Neural cell (in vitro differentiated cells): ENCODE data around the gene EVPL. TPM values are rescaled to one million over a fixed set of nuclear protein-coding genes. Genes with fewer than 3 reads are reported as not detected.

Experiments used
- H2AFZ ChIP-seq: fragments of 200-600, 300-800 bp; sonication (generic), shearing (Covaris generic); 2 replicates; pipeline ENCODE4 v1.6.0; 2014; ENCODE audit warnings: low read depth, mild to moderate bottlenecking, antibody characterized with exemption, low read length, moderate library complexity
- H3F3A ChIP-seq: fragments of 200-600 bp; shearing (Covaris generic); 2 replicates; pipeline ENCODE4 v1.6.1; 2016; ENCODE audit warnings: mild to moderate bottlenecking, moderate library complexity, mixed read lengths, antibody characterized with exemption, low read length; ENCODE audit not compliant: insufficient read depth, poor library complexity, severe bottlenecking
- H3K27ac ChIP-seq: fragments of 200-600, 300-800 bp; sonication (generic), shearing (Covaris generic); 2 replicates; pipeline ENCODE4 v1.5.1; 2014; ENCODE audit warnings: mild to moderate bottlenecking, low read length, moderate library complexity
- H3K27me3 ChIP-seq: fragments of 300-800, 200-600 bp; sonication (generic), shearing (Covaris generic); 2 replicates; pipeline ENCODE4 v1.6.0; 2014; ENCODE audit warnings: mild to moderate bottlenecking, low read depth, low read length, moderate library complexity; ENCODE audit not compliant: insufficient read depth
- H3K36me3 ChIP-seq: fragments of 300-800, 200-600 bp; sonication (generic), shearing (Covaris generic); 2 replicates; pipeline ENCODE4 v1.5.1; 2014; ENCODE audit warnings: mild to moderate bottlenecking, antibody characterized with exemption, low read length, moderate library complexity; ENCODE audit not compliant: insufficient read depth
- H3K4me2 ChIP-seq: fragments of 300-800, 200-600 bp; sonication (generic), shearing (Covaris generic); 2 replicates; pipeline ENCODE4 v1.6.0; 2014; ENCODE audit warnings: mild to moderate bottlenecking, low read length
- H3K4me3 ChIP-seq: fragments of 300-800, 200-600 bp; sonication (generic), shearing (Covaris generic); 2 replicates; pipeline ENCODE4 v1.5.1; 2014; ENCODE audit warnings: mild to moderate bottlenecking, low read length, moderate library complexity
- H3K79me2 ChIP-seq: fragments of 200-600 bp; shearing (Covaris generic); replicated peaks from 2 replicates; pipeline ENCODE4 v1.6.0; 2014; ENCODE audit warnings: mild to moderate bottlenecking, low read length, moderate library complexity; ENCODE audit not compliant: insufficient read depth
- H3K9ac ChIP-seq: fragments of 300-800, 200-600 bp; sonication (generic), shearing (Covaris generic); 2 replicates; pipeline ENCODE4 v1.6.1; 2016; ENCODE audit warnings: mild to moderate bottlenecking, low read length, mixed read lengths
- H3K9me2 ChIP-seq: fragments of 200-600 bp; shearing (Covaris generic); 2 replicates; pipeline ENCODE4 v1.6.1; 2016; ENCODE audit warnings: mild to moderate bottlenecking, low read length, mixed read lengths; ENCODE audit not compliant: insufficient read depth
- H3K9me3 ChIP-seq: fragments of 200-600, 300-800 bp; sonication (generic), shearing (Covaris generic); 2 replicates; pipeline ENCODE4 v1.6.1; 2016; ENCODE audit warnings: mild to moderate bottlenecking, mixed run types, low read length, moderate library complexity, mixed read lengths
- H4K20me1 ChIP-seq: fragments of 200-600 bp; shearing (Covaris generic); 2 replicates; pipeline ENCODE4 v1.6.1; 2016; ENCODE audit warnings: mild to moderate bottlenecking, mixed run types; ENCODE audit not compliant: insufficient read depth
- CTCF ChIP-seq: fragments of 450-650 bp; IDR thresholded peaks from 2 replicates; pipeline ENCODE4 v1.5.1; 2014; ENCODE audit warnings: antibody characterized with exemption, mild to moderate bottlenecking, moderate library complexity; ENCODE audit not compliant: poor library complexity, severe bottlenecking
- EP300 ChIP-seq: fragments of 450-650 bp; conservative IDR thresholded peaks from 2 replicates; pipeline ENCODE4 v1.6.1; 2014; ENCODE audit warnings: antibody characterized with exemption, mild to moderate bottlenecking, moderate library complexity; ENCODE audit not compliant: poor library complexity, severe bottlenecking
- MXI1 ChIP-seq: fragments of 450-650 bp; conservative IDR thresholded peaks from 2 replicates; pipeline ENCODE4 v1.6.1; 2014; ENCODE audit warnings: antibody characterized with exemption, mild to moderate bottlenecking; ENCODE audit not compliant: poor library complexity, severe bottlenecking
- POLR2AphosphoS5 ChIP-seq: IDR thresholded peaks from 2 replicates; pipeline ENCODE4 v1.6.1; 2012
- RAD21 ChIP-seq: fragments of 450-650 bp; conservative IDR thresholded peaks from 2 replicates; pipeline ENCODE4 v1.6.1; 2014; ENCODE audit warnings: antibody characterized with exemption, mild to moderate bottlenecking, moderate library complexity
- REST ChIP-seq: IDR thresholded peaks from 2 replicates; pipeline ENCODE4 v1.6.1; 2012; ENCODE audit warnings: borderline replicate concordance
- SMC3 ChIP-seq: fragments of 450-650 bp; conservative IDR thresholded peaks from 2 replicates; pipeline ENCODE4 v1.6.1; 2014; ENCODE audit warnings: antibody characterized with exemption, mild to moderate bottlenecking, moderate library complexity; ENCODE audit not compliant: poor library complexity
- TAF1 ChIP-seq: IDR thresholded peaks from 2 replicates; pipeline ENCODE4 v1.6.1; 2012; ENCODE audit warnings: low read depth
- polyA plus RNA-seq: library from polyadenylated mRNA; depleted of rRNA; stranded (reverse); fragments of >200 nt; gene quantifications from 2 replicates; pipeline ENCODE4 v1.2.3, GENCODE V29; 2014

Gene EVPL
- polyA plus RNA-seq, 1 donor from 2014 or later: not detected

DNA sequence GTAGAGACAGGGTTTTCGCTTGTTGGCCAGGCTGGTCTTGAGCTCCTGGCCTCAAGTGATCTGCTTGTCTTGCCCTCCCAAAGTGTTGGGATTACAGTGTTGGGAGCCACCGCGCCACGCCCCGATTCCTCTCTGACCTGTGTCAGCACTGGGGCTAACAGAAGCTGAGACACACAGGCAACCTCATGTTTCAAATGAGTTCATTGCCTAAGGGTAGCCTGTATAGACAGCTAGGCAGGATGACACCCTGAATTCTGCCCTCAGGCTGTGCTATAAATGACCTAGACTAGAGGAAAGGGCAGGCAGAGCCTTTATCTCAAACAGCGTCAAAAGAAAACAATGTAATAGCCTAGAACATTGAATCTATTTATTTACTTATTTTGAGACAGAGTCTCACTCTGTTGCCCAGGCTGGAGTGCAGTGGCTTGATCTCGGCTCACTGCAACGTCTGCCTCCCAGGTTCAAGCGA, 28.7 kb downstream of the EVPL start:
- no peak overlapping the region for H3K4me2 ChIP-seq
- no peak overlapping the region for H2AFZ ChIP-seq
- H3K9ac ChIP-seq: no peak overlapping the region
- TF ChIP-seq CTCF: no peak
- TF ChIP-seq RAD21: no peak
- TF ChIP-seq TAF1: no peak
- H4K20me1 ChIP-seq: no peaks in the 10 kb centered on the region
- no peaks in the 10 kb centered on the region for H3K36me3 ChIP-seq
- no peaks in the 10 kb centered on the region for H3K9me2 ChIP-seq
- H3K27ac ChIP-seq: no peak overlapping the region
- no peaks in the 10 kb centered on the region for H3K79me2 ChIP-seq
- H3K4me3 ChIP-seq: no peak overlapping the region
- no peaks in the 10 kb centered on the region for H3K9me3 ChIP-seq
- H3F3A ChIP-seq: no peaks in the 10 kb centered on the region
- H3K27me3 ChIP-seq: no peaks in the 10 kb centered on the region

DNA sequence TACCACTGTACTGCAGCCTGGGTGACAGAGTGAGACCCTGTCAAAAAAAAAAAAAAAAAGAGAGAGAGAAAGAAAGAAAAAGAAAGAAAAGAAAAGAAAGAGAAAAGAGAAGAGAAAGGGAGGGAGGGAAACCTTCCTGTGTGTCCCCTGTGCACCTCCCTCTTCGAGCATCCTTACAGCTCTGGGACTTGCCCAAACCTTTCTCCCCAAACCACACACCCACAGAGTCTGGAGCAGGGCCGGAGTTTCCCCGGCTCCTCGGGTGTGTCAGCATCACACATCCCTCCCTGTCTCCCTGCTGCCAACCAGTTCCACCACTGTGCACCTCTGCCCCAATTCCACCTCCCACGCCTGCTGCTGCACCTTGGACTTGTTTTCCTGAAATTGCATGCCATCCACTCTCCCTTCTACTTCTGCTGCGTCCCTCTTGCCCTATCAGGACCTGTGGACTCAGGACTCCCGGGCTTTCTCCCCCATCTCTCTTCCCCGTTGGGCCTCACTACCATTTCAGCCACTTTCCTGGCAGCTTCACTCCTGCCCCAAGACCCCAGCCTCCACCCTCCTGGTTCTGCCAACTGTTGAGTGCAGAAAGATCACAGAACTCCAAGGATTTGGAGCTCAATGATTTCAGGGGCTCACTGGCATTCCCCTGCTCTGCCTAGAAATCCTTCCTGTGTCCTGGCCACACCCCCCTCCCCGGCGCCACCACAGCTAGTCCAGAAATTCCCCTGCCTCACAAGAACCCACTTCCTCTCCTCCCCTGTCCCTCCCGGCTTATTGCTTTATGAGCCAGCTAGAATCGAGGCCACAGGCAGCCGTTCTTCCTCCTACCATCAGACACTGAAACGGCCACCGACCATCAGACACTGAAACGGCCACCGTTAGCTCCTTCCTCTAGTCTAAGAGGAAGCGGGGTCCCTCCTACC, 30.2 kb downstream of the EVPL start:
- Histone ChIP-seq H3K9ac (no peak overlapping the region), H3F3A (no peaks in the 10 kb centered on the region), H3K9me3 (no peaks in the 10 kb centered on the region), H2AFZ (no peak overlapping the region), H3K4me3 (no peak overlapping the region), H3K27me3 (no peaks in the 10 kb centered on the region), H4K20me1 (no peaks in the 10 kb centered on the region), H3K9me2 (no peaks in the 10 kb centered on the region), H3K4me2 (no peak overlapping the region), H3K27ac (no peak overlapping the region), H3K36me3 (no peaks in the 10 kb centered on the region), H3K79me2 (no peaks in the 10 kb centered on the region)
- TF ChIP-seq REST (no peak), SMC3 (no peak), CTCF (no peak), EP300 (no peak), POLR2AphosphoS5 (no peak), RAD21 (no peak), MXI1 (no peak), TAF1 (no peak)
